ENCODE data around the gene BBOX1. TPM values are rescaled to one million over a fixed set of nuclear protein-coding genes. Genes with fewer than 3 reads are reported as not detected.

The BBOX1 gene
- total and polyA plus RNA-seq, 2 donors (not counting 3 experiments of a cell fraction or from before 2014, with no cell fraction given): not detected

GRCh38 chr11:27002431-27002830 is 38.2 kb upstream of the BBOX1 start:
- H3K9me3 ChIP-seq (replicated peaks; ENCODE audit: control insufficient read depth, insufficient read depth, low read length): no peaks in the 10 kb centered on the region
- no peaks in the 10 kb centered on the region for H3K79me2 ChIP-seq (ENCODE audit: control insufficient read depth, insufficient read depth, low read length)
- no peak overlapping the region for H3K9ac ChIP-seq (replicated peaks; ENCODE audit: extremely low read depth, insufficient read depth, low read length)
- TF ChIP-seq EZH2 (IDR thresholded peaks at IDR 0.05; ENCODE audit: borderline replicate concordance, low read depth, low read length, severe bottlenecking) (no peak), POLR2AphosphoS5 (IDR thresholded peaks at IDR 0.05; ENCODE audit: insufficient read depth, low read depth, low read length) (no peak), GATA2 (IDR thresholded peaks at IDR 0.05; ENCODE audit: insufficient read depth, insufficient read length, low read depth, low read length) (no peak), FOS (IDR thresholded peaks at IDR 0.05; ENCODE audit: borderline replicate concordance, insufficient read depth, low read length) (no peak), POLR2A (IDR thresholded peaks at IDR 0.05; ENCODE audit: low read depth, low read length) (no peak), MYC (IDR thresholded peaks at IDR 0.05; ENCODE audit: low read depth, low read length) (no peak), JUN (IDR thresholded peaks at IDR 0.05; ENCODE audit: borderline replicate concordance, insufficient read depth, insufficient read length, low read depth) (no peak), MAX (IDR thresholded peaks at IDR 0.05; ENCODE audit: insufficient read depth, insufficient read length) (no peak), CTCF (IDR thresholded peaks at IDR 0.05; ENCODE audit: extremely low read depth in 1 of 2, insufficient read depth in 1 of 2, low read depth in 1 of 2, low read length in 2 of 2) (no peak)
- H3K4me1 ChIP-seq (ENCODE audit: control insufficient read depth, extremely low read depth, insufficient read depth, low read length): no peaks in the 10 kb centered on the region
- no peaks in the 10 kb centered on the region for H4K20me1 ChIP-seq (replicated peaks; ENCODE audit: control insufficient read depth, extremely low read depth, insufficient read depth, low read length)
- intact Hi-C loops (cut with micrococcal nuclease): no loop called here
- no peaks in the 10 kb centered on the region for H3K27me3 ChIP-seq (ENCODE audit: control insufficient read depth in 2 of 2, insufficient read depth in 2 of 2, low read length in 2 of 2)
- no peak for FAIRE-seq
- ChIA-PET CTCF (no interaction called here), POLR2A (no interaction called here)
- no peak overlapping the region for H3K27ac ChIP-seq (ENCODE audit: insufficient read depth, low read depth, low read length)
- H3K4me3 ChIP-seq (replicated peaks in 1 of 3; ENCODE audit: insufficient read depth in 1 of 3, low read depth in 1 of 3, low read length in 3 of 3): no peak overlapping the region
- no peak for DNase-seq (ENCODE audit: low read depth, low spot score)
- H3K9me1 ChIP-seq (replicated peaks; ENCODE audit: control insufficient read depth, extremely low read depth, insufficient read depth, low read length): no peaks in the 10 kb centered on the region
- no peak overlapping the region for H3K4me2 ChIP-seq (ENCODE audit: insufficient read depth, low read length)
- BruUV-seq (replicated peaks): no TSS peak
- H3K36me3 ChIP-seq (ENCODE audit: control insufficient read depth in 2 of 2, extremely low read depth in 1 of 2, insufficient read depth in 2 of 2, low read length in 2 of 2): no peaks in the 10 kb centered on the region
- dilution Hi-C loops (cut with MboI; ENCODE audit: extremely low pct_ligation_motif_present, low sequenced_read_pairs): no loop called here
- no peak overlapping the region for H2AFZ ChIP-seq (ENCODE audit: low read depth, low read length)
